D721Med (cell line): ENCODE data around the gene UROS.

Experiments used
- DNase-seq: peaks from one replicate; pipeline ENCODE4 v3.0.0; 2011; ENCODE audit warnings: low spot score; ENCODE audit not compliant: insufficient read length
- FAIRE-seq: peaks from 2 replicates; lab custom pipeline; 2011; peaks lifted over from hg19 to GRCh38; lab: Jason Lieb, UNC
- TF ChIP-seq, protein P1 (sequence below): IDR thresholded peaks from 2 replicates; pipeline ENCODE4 v1.5.1; 2012; ENCODE audit warnings: mild to moderate bottlenecking, control low read depth; ENCODE audit not compliant: insufficient read depth; ENCODE audit errors: missing control alignments

The UROS gene

DNA sequence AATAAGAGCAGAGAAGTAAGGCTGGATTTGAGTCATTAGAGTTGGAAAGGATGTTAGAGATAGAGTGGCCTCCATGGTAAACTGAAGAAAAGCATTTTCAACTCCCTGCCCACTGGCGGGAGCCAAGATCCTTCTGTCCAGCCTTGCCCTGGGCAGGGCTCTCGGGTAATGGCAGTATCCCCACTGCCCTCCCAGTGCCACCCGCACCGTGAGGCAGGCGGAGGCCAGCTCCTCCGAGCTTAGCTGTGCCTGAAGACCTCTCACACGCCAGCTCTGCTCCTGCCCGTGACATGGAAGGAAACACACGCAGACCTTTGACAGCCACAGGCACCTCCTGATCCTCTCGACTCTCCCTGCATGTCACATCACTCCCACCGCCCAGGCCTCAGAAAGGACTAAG lies 22.6 kb upstream of the UROS start:
- TF ChIP-seq, protein P1, sequence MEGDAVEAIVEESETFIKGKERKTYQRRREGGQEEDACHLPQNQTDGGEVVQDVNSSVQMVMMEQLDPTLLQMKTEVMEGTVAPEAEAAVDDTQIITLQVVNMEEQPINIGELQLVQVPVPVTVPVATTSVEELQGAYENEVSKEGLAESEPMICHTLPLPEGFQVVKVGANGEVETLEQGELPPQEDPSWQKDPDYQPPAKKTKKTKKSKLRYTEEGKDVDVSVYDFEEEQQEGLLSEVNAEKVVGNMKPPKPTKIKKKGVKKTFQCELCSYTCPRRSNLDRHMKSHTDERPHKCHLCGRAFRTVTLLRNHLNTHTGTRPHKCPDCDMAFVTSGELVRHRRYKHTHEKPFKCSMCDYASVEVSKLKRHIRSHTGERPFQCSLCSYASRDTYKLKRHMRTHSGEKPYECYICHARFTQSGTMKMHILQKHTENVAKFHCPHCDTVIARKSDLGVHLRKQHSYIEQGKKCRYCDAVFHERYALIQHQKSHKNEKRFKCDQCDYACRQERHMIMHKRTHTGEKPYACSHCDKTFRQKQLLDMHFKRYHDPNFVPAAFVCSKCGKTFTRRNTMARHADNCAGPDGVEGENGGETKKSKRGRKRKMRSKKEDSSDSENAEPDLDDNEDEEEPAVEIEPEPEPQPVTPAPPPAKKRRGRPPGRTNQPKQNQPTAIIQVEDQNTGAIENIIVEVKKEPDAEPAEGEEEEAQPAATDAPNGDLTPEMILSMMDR, result no peak
- no peak for DNase-seq
- FAIRE-seq, result no peak

DNA sequence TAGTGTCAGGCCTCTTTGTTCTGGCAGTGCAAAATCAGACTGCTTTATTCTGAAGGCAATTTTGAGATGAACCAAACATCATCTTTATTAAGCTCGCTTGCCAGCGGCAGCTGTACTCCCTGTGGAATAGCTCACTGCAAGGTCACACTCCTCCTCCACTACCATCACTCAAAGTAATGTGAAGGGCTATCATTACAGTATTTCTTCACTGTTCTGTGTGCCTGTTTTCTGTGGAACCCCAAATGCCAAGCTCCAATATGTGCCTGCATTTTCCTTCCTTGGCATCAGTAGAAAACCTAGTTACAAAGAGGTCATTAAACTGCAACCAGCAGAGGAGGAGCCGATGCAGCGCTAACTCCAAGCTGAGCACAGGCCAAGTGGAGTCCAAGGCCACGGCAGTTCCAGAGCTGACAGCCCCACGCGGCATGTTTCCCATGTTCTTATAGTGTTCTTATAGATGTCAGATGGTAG lies 21.7 kb upstream of the UROS start:
- no peak for FAIRE-seq
- DNase-seq, result no peak
- TF ChIP-seq, protein P1, result no peak

DNA sequence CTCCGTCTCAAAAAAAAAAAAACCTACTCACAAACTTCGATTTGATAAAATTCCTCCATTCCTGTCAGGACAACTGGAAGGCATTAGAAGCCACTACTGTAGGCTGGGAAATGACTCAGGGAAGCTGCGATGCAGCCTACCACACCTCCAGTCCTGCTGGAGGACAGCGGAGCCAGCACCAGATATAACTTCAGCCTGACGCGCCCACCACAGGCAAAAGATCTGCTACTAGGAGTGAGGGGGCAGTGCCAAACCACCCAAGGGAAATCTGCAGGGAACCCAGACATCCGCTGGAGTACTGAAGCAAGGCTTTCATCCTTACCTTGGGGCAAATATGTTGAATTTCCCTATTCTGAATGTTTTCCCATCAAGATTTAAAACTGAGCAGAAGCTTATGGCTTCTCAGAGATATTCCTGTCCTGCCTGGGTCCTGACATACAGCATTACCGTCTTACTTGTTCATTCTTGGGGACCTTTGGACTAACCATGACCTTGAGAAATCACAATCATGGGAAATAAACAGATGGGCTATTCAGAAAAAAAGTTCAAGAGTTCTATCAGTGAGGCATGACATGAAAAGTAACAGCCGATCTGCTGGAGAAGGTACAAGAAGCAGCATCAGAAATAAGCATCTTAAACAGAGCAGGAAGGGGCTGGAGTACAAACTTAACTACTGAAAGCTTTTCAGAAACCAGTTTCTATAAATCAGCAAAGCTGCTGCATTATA lies 20.7 kb upstream of the UROS start:
- DNase-seq, result no peak
- no peak for FAIRE-seq
- TF ChIP-seq, protein P1, result no peak

DNA sequence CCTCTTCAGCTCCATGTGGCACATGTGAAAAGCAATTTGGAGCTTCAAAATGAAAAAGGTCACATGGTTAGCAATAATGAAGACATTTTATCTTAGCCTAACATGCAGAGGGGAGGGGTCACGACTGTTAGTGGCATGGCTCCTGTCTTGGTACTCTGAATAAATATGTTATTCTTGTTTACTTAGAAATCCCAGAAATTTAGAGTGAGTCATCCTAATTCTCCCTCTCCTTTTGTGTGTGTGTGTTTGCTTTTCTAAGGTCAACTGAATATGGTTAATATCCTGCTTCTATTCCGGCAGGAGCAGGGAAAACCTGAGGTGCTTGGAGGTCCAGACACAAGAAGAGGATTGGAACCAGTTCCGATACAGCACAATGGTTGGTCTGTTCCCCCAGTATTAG lies 17.9 kb upstream of the UROS start:
- DNase-seq, result no peak
- no peak for FAIRE-seq
- TF ChIP-seq, protein P1, result no peak

DNA sequence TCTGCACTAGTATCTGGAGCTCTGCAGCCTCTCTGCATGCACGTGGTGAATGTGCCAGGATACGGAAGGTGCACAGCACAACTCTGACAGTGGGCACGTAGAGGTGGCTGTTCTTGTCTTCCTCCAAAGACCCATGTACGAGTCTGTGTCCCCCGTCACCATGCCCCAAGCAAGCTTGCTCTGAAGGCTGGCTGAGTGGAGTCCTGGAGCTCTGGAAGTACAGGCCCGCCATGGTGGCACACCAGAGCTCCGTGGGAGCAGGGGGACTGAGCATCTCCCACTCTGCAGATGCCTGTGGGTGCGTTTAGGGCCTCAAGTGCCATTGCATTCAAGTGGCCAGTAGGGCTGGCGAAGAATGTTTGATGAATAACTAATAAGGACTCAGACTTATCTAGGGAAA lies 17.3 kb upstream of the UROS start:
- no peak for FAIRE-seq
- DNase-seq, result no peak
- TF ChIP-seq, protein P1, result no peak

DNA sequence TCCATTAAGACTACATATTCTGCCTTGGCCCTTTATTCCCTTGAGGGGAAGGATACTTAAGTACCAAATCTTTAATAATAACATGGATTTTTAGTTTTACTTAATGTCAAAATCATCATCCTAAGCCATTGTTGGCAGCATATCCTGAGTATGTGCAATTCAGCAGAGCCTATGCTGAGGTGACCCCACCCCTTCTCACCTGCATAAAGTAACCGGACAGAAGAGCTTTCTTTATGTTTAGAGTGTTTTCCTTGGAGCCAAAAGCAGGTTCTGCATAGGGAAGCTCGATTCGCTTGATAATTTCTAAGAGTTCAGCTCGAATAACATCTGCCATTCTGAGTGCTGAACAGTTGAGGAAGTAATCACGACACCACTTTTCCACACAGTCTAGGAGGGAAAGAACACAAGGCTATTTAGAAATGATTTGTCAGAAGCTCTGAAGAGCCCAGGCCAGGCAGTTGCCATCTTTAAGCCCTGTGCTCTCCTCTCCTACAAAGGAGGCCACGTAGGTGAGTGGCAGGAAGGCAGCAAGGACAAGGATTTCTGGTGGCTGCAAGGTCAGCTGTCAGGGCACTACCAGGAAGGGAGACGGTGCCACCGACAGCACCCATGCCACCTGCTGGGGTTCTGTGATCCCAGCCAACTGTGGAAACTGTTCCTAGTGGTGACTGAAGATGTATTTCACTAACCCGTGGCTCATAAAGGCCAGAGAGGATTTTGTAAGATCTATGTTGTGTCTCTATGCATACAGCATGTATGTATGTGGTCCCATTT lies 15.9 kb upstream of the UROS start:
- FAIRE-seq (no peak), DNase-seq (no peak)
- TF ChIP-seq, protein P1, result no peak

DNA sequence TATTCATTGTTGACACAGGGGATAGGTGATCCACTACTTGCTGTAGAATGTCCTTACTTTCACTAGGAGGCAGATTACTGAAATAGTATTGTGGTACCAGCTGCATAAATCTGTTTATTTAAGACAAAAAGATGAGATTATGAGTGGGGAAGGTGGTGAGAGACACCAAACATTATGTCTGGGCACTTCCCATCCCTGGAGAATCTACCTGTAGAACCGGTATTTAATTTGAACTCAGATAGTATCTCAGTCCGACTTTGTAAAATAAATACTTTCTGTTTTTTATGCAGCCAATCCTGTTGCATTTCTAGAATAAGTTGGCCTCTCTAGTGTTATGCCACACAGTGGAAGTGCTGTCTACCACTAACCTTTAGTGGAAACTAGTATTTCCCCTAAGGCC lies 13.7 kb upstream of the UROS start:
- TF ChIP-seq, protein P1, result no peak
- no peak for FAIRE-seq
- no peak for DNase-seq
